GM12878 (cell line): ENCODE data around the gene TMEM181. TPM values are rescaled to one million over a fixed set of nuclear protein-coding genes. Genes with fewer than 3 reads are reported as not detected.

Source experiments
- ATAC-seq: fragments of 200-7000 bp; cut with Tn5 transposase; 3 replicates; pipeline ENCODE4 v1.9.1; 2020; ENCODE audit warnings: mild to moderate bottlenecking, moderate library complexity
- BruUV-seq: library from RNA; stranded (reverse); fragments of 400-500 nt; replicated peaks from 2 replicates; lab custom pipeline; 2021; lab: Mats Ljungman, UMichigan
- CTCF ChIA-PET: fragments of 300-600 bp; sonication (Branson Sonifier 250); formaldehyde crosslinking; extraction: SDS; loops from one replicate; lab custom pipeline; 2021; ENCODE audit warnings: inconsistent platforms; lab: Yijun Ruan, JAX
- POLR2A ChIA-PET: fragments of 350-600 bp; formaldehyde crosslinking; extraction: SDS; loops from one replicate; lab custom pipeline; 2021; ENCODE audit warnings: inconsistent platforms; lab: Charles Lee
- RAD21 ChIA-PET: fragments of 300-600 bp; sonication (Branson Sonifier 250); formaldehyde crosslinking; loops from one replicate; lab custom pipeline; 2023; ENCODE audit warnings: antibody characterized with exemption; ENCODE audit not compliant: unreplicated experiment; lab: Charles Lee
- SMC1A ChIA-PET: fragments of 300-600 bp; sonication (Branson Sonifier 250); formaldehyde crosslinking; loops from one replicate; lab custom pipeline; 2023; ENCODE audit not compliant: unreplicated experiment, uncharacterized antibody; lab: Charles Lee
- DNase-seq: peaks from one replicate; pipeline ENCODE4 v3.0.0-alpha.2; 2011; ENCODE audit warnings: low read depth, low spot score
- FAIRE-seq: peaks from 3 replicates; lab custom pipeline; 2011; peaks lifted over from hg19 to GRCh38; lab: Jason Lieb, UNC
- H2AFZ ChIP-seq: 2 replicates; pipeline ENCODE4 v1.6.0; 2011; ENCODE audit warnings: low read depth, low read length, control low read depth; ENCODE audit not compliant: control insufficient read depth
- H3K27ac ChIP-seq: 2 replicates; pipeline ENCODE4 v1.5.1; 2011; ENCODE audit warnings: control low read depth; ENCODE audit not compliant: control insufficient read depth, insufficient read depth
- H3K27me3 ChIP-seq, 2 experiments: replicated peaks in 1 of 2; 2 replicates each; pipeline versions ENCODE4 v1.6.0 to v1.6.1; 2011; ENCODE audit warnings: low read length in 1 of 2; ENCODE audit not compliant: control insufficient read depth in 2 of 2, insufficient read depth in 2 of 2
- H3K36me3 ChIP-seq, 2 experiments: 2 replicates each; pipeline ENCODE4 v1.5.1; 2011; ENCODE audit warnings: low read length in 1 of 2; ENCODE audit not compliant: control insufficient read depth in 2 of 2, insufficient read depth in 2 of 2
- H3K4me1 ChIP-seq: 2 replicates; pipeline ENCODE4 v1.6.1; 2011; ENCODE audit warnings: mild to moderate bottlenecking, low read length, moderate library complexity, mixed read lengths; ENCODE audit not compliant: control insufficient read depth, insufficient read depth
- H3K4me2 ChIP-seq: 2 replicates; pipeline ENCODE4 v1.6.0; 2011; ENCODE audit warnings: control low read depth; ENCODE audit not compliant: control insufficient read depth, insufficient read depth
- H3K4me3 ChIP-seq: fragments of 200-600 bp; sonication (generic); 2 replicates; pipeline ENCODE4 v1.5.1; 2016
- H3K79me2 ChIP-seq: 2 replicates; pipeline ENCODE4 v1.6.0; 2011; ENCODE audit warnings: low read length; ENCODE audit not compliant: control insufficient read depth, insufficient read depth
- H3K9ac ChIP-seq: 2 replicates; pipeline ENCODE4 v1.8.0; 2011; ENCODE audit warnings: low read length, control low read depth, mixed read lengths; ENCODE audit not compliant: control insufficient read depth, insufficient read depth
- H3K9me3 ChIP-seq: replicated peaks from 3 replicates; pipeline ENCODE4 v1.5.1; 2011; ENCODE audit warnings: mild to moderate bottlenecking, low read length; ENCODE audit not compliant: control insufficient read depth, insufficient read depth
- H4K20me1 ChIP-seq: 2 replicates; pipeline ENCODE4 v1.6.0; 2011; ENCODE audit not compliant: control insufficient read depth, insufficient read depth
- POLR2A ChIP-seq: IDR thresholded peaks from 2 replicates; pipeline ENCODE4 v1.6.1; 2011; ENCODE audit warnings: low read depth, mild to moderate bottlenecking, low read length
- RB1 ChIP-seq: fragments of 450-650 bp; formaldehyde crosslinking; IDR thresholded peaks from 2 replicates; pipeline ENCODE4 v1.6.1; 2017; ENCODE audit warnings: mild to moderate bottlenecking, borderline replicate concordance
- YY1 ChIP-seq: IDR thresholded peaks from 2 replicates; pipeline ENCODE4 v1.6.1; 2011; ENCODE audit warnings: low read depth, mild to moderate bottlenecking, low read length
- ZBTB40 ChIP-seq: fragments of 450-650 bp; IDR thresholded peaks from 2 replicates; pipeline ENCODE4 v1.6.1; 2016; ENCODE audit warnings: mild to moderate bottlenecking, moderate library complexity, borderline replicate concordance
- ZNF622 ChIP-seq: fragments of 450-650 bp; IDR thresholded peaks from 2 replicates; pipeline ENCODE4 v1.6.1; 2017; ENCODE audit warnings: mild to moderate bottlenecking, inconsistent platforms
- WGBS: methylation state at CpG from one replicate; pipeline ENCODE4 v1.1.6; 2016; ENCODE audit warnings: low lambda C conversion rate; ENCODE audit not compliant: insufficient replicate concordance, insufficient coverage; ENCODE audit errors: missing lambda C conversion rate; 5-methylcytosine and 5-hydroxymethylcytosine counted together
- in situ Hi-C: fragments of 300-500 bp; cut with MboI; formaldehyde crosslinking; loops from 9 replicates; pipeline ENCODE4 v1.14.3; 2018; ENCODE audit warnings: mixed read lengths
- intact Hi-C: fragments of 100-400 bp; cut with micrococcal nuclease; formaldehyde crosslinking; loops from one replicate; pipeline ENCODE4 v1.14.2; 2022; ENCODE audit not compliant: unreplicated experiment
- polyA plus RNA-seq, 11 experiments: library from polyadenylated mRNA; depleted of rRNA in 4 of 11; unstranded in 6 of 11; stranded (reverse) in 5 of 11; fragments of >200 nt; fragmentation: Nextera tagmentation in 4 of 11; fragmentation: Illumina TruSeq in 1 of 11; extraction: Ambion mirVana in 4 of 11; extraction: Trizol in 1 of 11; gene quantifications; 1 replicate in 1 of 11; 2 replicates in 10 of 11; pipeline versions ENCODE4 v1.2.1 to v1.2.3, GENCODE V29; 2011 to 2016; ENCODE audit warnings: inconsistent platforms in 2 of 11, missing spikeins in 2 of 11, low read depth in 1 of 11
- total RNA-seq, 4 experiments: library from RNA; depleted of rRNA in 3 of 4; stranded (reverse); fragments of >200 nt in 3 of 4; fragmentation: Illumina TruSeq in 1 of 4; extraction: Trizol in 1 of 4; gene quantifications; 2 replicates each; pipeline versions ENCODE4 v1.2.1 to v1.2.3, GENCODE V29; 2013 to 2021

The TMEM181 gene
- total and polyA plus RNA-seq, 10 of the 15 experiments (the other 5 are each of a cell fraction or from before 2014, with no cell fraction given), result 1.5 to 7.9 (median 5.2) TPM

DNA sequence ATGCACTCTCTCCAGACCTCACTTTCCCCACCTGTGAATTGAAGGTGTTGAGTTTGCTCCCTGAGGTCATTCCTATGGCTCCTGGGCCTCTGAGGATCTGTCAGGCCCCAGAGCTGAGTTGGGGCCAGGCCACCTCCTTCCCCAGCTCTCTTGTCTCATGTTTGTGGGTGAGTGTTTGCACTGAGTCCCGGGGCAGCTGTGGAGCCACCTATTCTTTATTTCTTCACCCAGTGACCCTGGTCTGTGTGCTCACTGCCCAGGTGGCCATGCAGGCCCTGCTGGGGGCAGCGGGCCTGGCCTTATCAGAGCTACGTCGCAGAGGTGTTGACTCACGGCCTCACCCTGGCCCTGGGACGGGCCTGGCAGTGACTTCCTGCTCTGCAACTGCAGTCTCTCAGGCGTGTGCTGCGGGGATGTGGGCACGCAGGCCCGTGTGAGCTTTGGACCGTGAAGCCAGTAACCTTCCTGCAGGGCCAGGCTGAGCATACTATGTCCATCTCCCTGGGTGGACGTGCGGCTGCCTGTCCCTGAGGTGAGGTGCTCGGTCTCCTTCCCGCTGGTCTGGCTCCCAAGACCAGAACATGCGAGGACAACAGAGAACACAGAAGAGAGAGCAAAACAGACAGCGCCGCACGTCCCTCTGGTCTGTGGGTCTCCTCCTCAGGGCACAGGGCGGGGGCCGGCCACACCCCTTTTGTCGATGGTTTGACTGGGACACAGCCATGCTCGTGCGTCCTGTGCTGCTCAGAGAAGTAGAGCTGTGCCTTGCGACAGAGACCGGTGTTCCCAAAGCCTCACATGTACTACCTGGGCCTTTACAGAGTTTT, 12.1 kb downstream of the TMEM181 start (continued):
- no peak for TF ChIP-seq ZBTB40

DNA sequence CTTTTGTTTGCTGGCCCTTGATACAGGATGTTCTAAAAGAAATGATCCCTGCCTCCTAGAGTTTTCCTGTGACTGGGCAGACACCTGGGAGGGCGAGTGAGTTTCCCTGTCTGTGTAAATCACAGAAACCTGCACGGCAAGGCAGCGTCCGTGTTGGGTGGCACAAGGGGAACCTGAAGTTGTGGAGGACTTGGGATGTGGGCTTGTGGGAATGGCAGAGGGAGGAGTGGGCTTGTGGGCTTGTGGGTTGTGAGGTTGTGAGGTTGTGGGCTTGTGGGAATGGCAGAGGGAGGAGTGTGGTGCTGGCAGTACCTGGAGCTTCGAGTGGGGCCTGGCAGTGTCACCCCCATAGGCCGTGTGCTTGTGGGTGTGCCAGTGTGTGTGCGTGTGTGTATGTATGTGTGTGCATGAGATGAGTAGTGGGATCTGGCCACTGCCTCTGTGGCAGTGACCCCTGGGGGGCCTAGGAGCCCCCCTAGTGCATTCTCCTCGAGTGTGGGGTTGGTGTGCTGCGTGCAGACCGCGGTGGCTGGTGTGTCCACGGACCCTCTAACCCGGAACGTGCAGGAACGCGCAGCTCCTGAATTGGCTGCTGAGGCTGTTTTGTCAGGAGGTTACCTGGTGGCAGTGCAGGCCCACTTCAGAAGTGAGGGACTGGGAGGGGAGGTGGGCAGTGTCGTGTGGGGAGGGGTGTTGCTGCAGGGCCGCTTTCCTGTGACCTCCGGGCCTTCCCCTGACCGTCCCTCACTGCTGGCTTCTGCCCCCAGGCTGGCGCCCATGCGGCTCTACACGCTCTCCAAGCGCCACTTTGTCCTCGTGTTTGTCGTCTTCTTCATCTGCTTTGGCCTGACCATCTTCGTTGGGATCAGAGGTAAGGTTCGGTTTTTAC, 13.0 kb downstream of the TMEM181 start:
- no peaks in the 10 kb centered on the region for H3K79me2 ChIP-seq
- WGBS, result 95% methylated on average over 28 of the region's 28 CpGs
- in situ Hi-C loops, result no loop called here
- no peaks in the 10 kb centered on the region; the same call in 2 of the 3 replicates for H3K9me3 ChIP-seq
- no peak overlapping the region for H3K9ac ChIP-seq
- no peak overlapping the region for H3K27ac ChIP-seq
- H3K4me1 ChIP-seq, result no peaks in the 10 kb centered on the region
- DNase-seq (no peak), FAIRE-seq (no peak), ATAC-seq (no peak)
- POLR2A ChIA-PET, result interaction anchor here (0.6 kb wide), 1 partner anchor 105 kb away, joined by 4 read pairs; no protein-coding TSS in a partner anchor
- no peaks in the 10 kb centered on the region for H3K27me3 ChIP-seq
- H3K4me3 ChIP-seq, result no peak overlapping the region
- H4K20me1 ChIP-seq, result no peaks in the 10 kb centered on the region
- CTCF ChIA-PET, result interaction anchor here (1.5 kb wide), 1 partner anchor 359 kb away, joined by 4 read pairs; no protein-coding TSS in a partner anchor
- SMC1A ChIA-PET, result no interaction called here
- no peak overlapping the region for H3K4me2 ChIP-seq
- TF ChIP-seq ZNF622 (no peak), RB1 (no peak), YY1 (no peak), POLR2A (peak; percentile 29; the same call in 1 of the 2 replicates)
- TF ChIP-seq, all 136 proteins: peak for 1
- BruUV-seq, result no TSS peak
- RAD21 ChIA-PET, result no interaction called here
- intact Hi-C loops, result no loop called here
- Histone ChIP-seq H3K36me3 (peaks cover 0 to 8% of the 10 kb centered on the region in 2 experiments; a peak in 2 of 4 replicates), H2AFZ (no peak overlapping the region)
